Measurements from ENCODE around the gene TPT1. TPM values are rescaled to one million over a fixed set of nuclear protein-coding genes. Genes with fewer than 3 reads are reported as not detected.

The TPT1 gene
- total and polyA plus RNA-seq, 9 of the 15 experiments (the other 6 are each of a cell fraction or from before 2014, with no cell fraction given), result 602 to 2,508 (median 1,784) TPM

DNA sequence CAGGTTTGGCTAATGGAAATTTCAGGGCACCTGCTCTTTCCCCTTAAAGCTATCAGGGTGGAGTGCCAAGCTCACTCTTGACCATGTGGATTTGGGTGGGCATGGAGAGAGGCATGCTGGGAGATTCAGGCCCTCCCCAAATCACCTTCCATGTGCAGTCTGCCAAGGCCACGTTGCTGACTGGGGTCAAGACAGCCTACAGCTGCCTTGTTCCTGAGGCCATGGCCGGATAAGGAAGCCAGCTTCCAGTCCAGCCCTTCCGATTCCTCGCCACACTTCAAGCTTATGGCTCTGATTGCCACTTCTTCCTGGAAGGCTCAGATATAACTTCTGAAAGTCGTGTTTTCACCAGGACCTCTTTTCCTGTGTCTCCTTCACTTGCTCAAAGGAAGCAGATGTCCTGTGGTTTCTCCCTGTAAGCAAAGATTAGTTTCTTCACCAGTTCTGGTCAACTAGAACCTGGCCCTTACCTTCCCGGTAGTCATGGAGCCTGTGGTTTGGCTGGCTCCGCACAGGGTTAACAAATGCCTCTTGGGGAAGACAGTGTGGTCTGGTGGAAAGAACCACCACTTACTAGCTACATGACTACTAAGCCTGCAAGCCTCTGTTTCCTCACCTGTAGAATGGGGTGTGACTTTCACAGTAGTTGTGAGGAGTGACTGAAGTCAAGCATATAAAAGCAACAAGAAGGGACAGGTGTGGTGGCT lies 16.1 kb upstream of the TPT1 start:
- TF ChIP-seq RFX7 (CRISPR knock-in tag; IDR thresholded peaks at IDR 0.05), result no peak
- no peak for TF ChIP-seq MTF1 (CRISPR knock-in tag; IDR thresholded peaks at IDR 0.05; ENCODE audit: borderline replicate concordance)
- no peak for TF ChIP-seq TARDBP (IDR thresholded peaks at IDR 0.05)
- no peak for TF ChIP-seq ZNF174 (CRISPR knock-in tag; IDR thresholded peaks at IDR 0.05)
- TF ChIP-seq, protein P1, sequence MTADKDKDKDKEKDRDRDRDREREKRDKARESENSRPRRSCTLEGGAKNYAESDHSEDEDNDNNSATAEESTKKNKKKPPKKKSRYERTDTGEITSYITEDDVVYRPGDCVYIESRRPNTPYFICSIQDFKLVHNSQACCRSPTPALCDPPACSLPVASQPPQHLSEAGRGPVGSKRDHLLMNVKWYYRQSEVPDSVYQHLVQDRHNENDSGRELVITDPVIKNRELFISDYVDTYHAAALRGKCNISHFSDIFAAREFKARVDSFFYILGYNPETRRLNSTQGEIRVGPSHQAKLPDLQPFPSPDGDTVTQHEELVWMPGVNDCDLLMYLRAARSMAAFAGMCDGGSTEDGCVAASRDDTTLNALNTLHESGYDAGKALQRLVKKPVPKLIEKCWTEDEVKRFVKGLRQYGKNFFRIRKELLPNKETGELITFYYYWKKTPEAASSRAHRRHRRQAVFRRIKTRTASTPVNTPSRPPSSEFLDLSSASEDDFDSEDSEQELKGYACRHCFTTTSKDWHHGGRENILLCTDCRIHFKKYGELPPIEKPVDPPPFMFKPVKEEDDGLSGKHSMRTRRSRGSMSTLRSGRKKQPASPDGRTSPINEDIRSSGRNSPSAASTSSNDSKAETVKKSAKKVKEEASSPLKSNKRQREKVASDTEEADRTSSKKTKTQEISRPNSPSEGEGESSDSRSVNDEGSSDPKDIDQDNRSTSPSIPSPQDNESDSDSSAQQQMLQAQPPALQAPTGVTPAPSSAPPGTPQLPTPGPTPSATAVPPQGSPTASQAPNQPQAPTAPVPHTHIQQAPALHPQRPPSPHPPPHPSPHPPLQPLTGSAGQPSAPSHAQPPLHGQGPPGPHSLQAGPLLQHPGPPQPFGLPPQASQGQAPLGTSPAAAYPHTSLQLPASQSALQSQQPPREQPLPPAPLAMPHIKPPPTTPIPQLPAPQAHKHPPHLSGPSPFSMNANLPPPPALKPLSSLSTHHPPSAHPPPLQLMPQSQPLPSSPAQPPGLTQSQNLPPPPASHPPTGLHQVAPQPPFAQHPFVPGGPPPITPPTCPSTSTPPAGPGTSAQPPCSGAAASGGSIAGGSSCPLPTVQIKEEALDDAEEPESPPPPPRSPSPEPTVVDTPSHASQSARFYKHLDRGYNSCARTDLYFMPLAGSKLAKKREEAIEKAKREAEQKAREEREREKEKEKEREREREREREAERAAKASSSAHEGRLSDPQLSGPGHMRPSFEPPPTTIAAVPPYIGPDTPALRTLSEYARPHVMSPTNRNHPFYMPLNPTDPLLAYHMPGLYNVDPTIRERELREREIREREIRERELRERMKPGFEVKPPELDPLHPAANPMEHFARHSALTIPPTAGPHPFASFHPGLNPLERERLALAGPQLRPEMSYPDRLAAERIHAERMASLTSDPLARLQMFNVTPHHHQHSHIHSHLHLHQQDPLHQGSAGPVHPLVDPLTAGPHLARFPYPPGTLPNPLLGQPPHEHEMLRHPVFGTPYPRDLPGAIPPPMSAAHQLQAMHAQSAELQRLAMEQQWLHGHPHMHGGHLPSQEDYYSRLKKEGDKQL (CRISPR knock-in tag; IDR thresholded peaks at IDR 0.05; ENCODE audit: borderline replicate concordance), result no peak
- TF ChIP-seq, protein P2, sequence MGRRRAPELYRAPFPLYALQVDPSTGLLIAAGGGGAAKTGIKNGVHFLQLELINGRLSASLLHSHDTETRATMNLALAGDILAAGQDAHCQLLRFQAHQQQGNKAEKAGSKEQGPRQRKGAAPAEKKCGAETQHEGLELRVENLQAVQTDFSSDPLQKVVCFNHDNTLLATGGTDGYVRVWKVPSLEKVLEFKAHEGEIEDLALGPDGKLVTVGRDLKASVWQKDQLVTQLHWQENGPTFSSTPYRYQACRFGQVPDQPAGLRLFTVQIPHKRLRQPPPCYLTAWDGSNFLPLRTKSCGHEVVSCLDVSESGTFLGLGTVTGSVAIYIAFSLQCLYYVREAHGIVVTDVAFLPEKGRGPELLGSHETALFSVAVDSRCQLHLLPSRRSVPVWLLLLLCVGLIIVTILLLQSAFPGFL (CRISPR knock-in tag; IDR thresholded peaks at IDR 0.05), result no peak
- no peak for TF ChIP-seq CBFA2T3 (IDR thresholded peaks at IDR 0.05)
- TF ChIP-seq ELK1 (CRISPR knock-in tag; IDR thresholded peaks at IDR 0.05), result no peak
- no peak for TF ChIP-seq HIVEP1 (CRISPR knock-in tag; IDR thresholded peaks at IDR 0.05)
- TF ChIP-seq FOXJ2 (tag; IDR thresholded peaks at IDR 0.05), result no peak
- TF ChIP-seq, protein P3, sequence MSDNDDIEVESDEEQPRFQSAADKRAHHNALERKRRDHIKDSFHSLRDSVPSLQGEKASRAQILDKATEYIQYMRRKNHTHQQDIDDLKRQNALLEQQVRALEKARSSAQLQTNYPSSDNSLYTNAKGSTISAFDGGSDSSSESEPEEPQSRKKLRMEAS (CRISPR knock-in tag; IDR thresholded peaks at IDR 0.05), result no peak
- TF ChIP-seq SAFB (IDR thresholded peaks at IDR 0.05; ENCODE audit: borderline replicate concordance, low read depth, low read length), result no peak
- TF ChIP-seq SREBF1 (IDR thresholded peaks at IDR 0.05; ENCODE audit: borderline replicate concordance, low read depth, low read length), result no peak
- TF ChIP-seq ZNF699 (CRISPR knock-in tag; IDR thresholded peaks at IDR 0.05; ENCODE audit: insufficient replicate concordance), result no peak
- Histone ChIP-seq H3K9me1 (ENCODE audit: control insufficient read depth, insufficient read depth, low read length) (no peaks in the 10 kb centered on the region), H3K4me2 (ENCODE audit: insufficient read depth, low read length) (no peak overlapping the region), H4K20me1 (replicated peaks; ENCODE audit: control insufficient read depth, insufficient read depth, low read length) (no peaks in the 10 kb centered on the region), H3K27me3 (ENCODE audit: control insufficient read depth in 2 of 2, insufficient read depth in 2 of 2, low read length in 2 of 2) (no peaks in the 10 kb centered on the region), H3K9me3 (replicated peaks; ENCODE audit: control insufficient read depth, insufficient read depth, low read depth, low read length) (no peaks in the 10 kb centered on the region), H3K9ac (ENCODE audit: insufficient read depth in 1 of 2, low read depth in 2 of 2, low read length in 2 of 2) (peak overlapping the region in 1 of 2 experiments; percentile 35; a peak in 1 of 4 replicates), H3K36me3 (ENCODE audit: control insufficient read depth, insufficient read depth, low read length) (peaks cover 3% of the 10 kb centered on the region; the same call in 1 of the 3 replicates), H3K27ac (ENCODE audit: extremely low read depth, low read depth, low read length) (no peak overlapping the region), H3K4me3 (no peak overlapping the region), H2AFZ (ENCODE audit: low read depth, low read length) (no peak overlapping the region), H3K4me1 (replicated peaks in 1 of 2; ENCODE audit: control insufficient read depth in 2 of 2, insufficient read depth in 2 of 2, low read length in 2 of 2) (peaks cover 0 to 5% of the 10 kb centered on the region in 2 experiments; a peak in 3 of 5 replicates), H3K79me2 (ENCODE audit: control insufficient read depth, insufficient read depth, low read length) (no peaks in the 10 kb centered on the region)
- FAIRE-seq (no peak), DNase-seq (ENCODE audit: extremely low read depth in 1 of 4, low spot score in 3 of 4) (no peak), ATAC-seq (no peak)
- intact Hi-C loops (cut with micrococcal nuclease), result no loop called here
- POLR2A ChIA-PET, result interaction anchor here (0.5 to 1.8 kb wide), 5 partner anchors 9 to 395 kb away, joined by 3 to 11 read pairs (median 3); partner anchors contain the start of gene TPT1
- in situ Hi-C loops (cut with MboI), result loop anchor here (25.0 kb wide), 1 partner anchor 355 kb away; the partner anchor contains the start of gene CBY2
- CTCF ChIA-PET (ENCODE audit: low intra/inter-chr PET ratio), result no interaction called here
- 71% methylated on average over 7 of the region's 7 CpGs for WGBS (ENCODE audit: insufficient coverage, low coverage, missing lambda C conversion rate)
- BruUV-seq (replicated peaks), result no TSS peak
